Inflammatory macrophage treated with lipopolysaccharide for 1 hour (primary cell): ENCODE measurements around the gene PMM2.

Experiments used
- DNase-seq, 2 donors: peaks; one replicate each; pipeline ENCODE4 v3.0.0-alpha.2; 2020 to 2022

The PMM2 gene

GRCh38 chr16:8890549-8890921 lies 92.9 kb downstream of the PMM2 start:
- no peak for DNase-seq

GRCh38 chr16:8892101-8892575 lies 94.5 kb downstream of the PMM2 start:
- DNase-seq, result no peak

- no peak for DNase-seq
These were observed 95.8 kb downstream of the PMM2 start for GRCh38 chr16:8893426-8893825.

- DNase-seq, result no peak
These were observed 96.5 kb downstream of the PMM2 start for GRCh38 chr16:8893976-8894690.

- DNase-seq, result no peak
These were observed 97.2 kb downstream of the PMM2 start for GRCh38 chr16:8894736-8895334.

- DNase-seq, result no peak
These were observed 101.2 kb downstream of the PMM2 start for GRCh38 chr16:8898660-8899318.
